Activated T-cell treated with anti-CD3 and anti-CD28 coated beads for 48 hours (primary cell): ENCODE measurements around the gene DNER.

Source experiments
- DNase-seq: peaks from one replicate; pipeline ENCODE4 v3.0.0-alpha.2; 2020; ENCODE audit warnings: low read depth

Gene DNER

DNA sequence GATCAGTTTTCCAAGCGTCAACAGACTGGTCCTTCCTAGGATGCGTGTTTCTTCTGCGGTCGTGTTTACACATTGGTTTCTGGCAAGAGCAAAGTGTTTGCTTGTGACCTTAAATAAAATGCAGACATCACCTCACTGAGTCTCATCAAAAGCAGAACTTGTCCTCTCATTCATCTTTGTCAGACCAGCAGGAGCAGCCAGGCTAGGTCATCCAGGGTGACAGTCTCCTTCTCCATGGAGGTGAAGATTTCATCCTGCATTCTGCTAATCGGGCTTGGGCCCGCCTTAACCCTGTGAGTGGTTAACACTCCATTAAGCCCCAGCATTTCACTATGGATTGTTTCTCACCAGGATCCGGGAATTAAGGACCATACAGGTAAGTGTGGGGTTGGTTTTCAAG, 379.0 kb downstream of the DNER start:
- DNase-seq = no peak

DNA sequence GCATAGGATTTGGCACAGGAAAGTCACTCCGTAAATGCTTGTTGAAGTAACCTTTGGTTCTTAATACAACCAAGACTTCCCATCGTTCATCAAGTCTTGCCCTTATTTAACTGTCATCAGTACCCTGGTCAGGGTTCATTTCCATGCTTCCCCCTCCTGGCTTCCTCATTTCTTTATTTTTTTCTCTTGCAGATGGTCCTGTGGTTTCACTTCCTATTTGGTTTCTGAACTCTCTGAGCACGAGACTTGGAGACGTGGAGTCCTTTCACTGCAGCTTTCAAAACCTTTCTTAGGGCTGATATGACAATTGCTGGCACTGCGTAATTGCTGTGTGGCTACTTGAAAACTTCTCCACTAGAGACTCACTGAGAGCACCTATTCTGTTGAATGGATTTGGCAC, 383.4 kb downstream of the DNER start:
- no peak for DNase-seq

DNA sequence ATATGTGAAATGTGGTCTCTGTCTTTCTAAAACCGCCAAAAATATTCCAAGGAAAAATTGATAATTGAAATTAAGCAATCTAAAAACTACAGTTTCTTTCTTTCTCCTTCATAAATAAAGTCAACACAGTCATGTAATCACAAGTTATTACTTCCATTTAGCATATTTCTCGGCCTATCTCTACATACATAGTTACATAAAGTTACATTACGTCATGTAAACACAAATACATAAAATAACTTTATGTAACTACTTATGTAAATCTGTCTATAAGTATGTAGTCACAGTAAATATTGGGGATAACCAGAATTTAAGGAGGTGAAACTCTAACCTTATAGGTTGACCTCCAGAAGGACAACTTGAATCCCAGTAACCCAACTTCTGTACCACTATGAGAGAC, 394.8 kb downstream of the DNER start:
- DNase-seq = no peak

DNA sequence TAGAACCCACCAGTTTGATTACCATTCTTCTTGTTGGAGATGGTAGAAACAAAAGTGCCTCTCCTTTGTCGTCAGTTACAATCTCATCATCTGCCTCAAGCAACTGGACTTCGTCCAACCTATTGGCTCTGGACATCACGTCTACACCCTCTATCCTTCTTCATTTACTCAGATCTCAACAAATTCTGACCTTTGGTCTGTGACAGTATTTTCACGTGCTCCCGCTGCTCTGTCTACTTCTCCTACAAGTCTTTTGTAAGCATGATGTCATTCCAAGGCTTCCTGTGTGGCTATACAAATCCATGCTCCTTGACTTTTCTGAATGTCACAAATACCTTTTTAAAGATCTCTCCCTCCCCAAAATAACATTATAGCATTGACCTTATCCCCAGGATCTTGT, 400.2 kb downstream of the DNER start:
- no peak for DNase-seq

DNA sequence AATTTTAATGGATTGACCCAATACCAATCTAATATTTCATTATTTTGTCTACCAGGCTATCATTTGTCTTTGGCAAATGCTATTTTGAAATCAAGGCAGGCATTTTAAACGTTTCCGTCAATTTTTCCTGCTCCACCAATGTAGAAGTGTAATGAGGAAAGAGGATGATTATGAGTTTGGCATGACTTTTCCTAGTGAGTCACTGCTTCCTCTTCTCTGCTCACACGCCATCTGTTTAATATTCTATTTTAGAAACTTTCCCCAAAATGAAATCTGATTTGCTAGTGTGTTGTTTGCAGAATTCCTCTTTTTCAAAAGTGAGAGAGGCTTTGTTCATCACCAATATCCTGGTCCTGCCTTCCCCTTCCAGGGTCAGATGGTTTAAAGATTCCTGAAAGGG, 400.8 kb downstream of the DNER start:
- DNase-seq = no peak
